Measurements from ENCODE around the gene CDON.

- no peak for TF ChIP-seq POLR2A (IDR thresholded peaks at IDR 0.05; ENCODE audit: low read length)
- TF ChIP-seq GATA1 (IDR thresholded peaks at IDR 0.05; ENCODE audit: low read depth, low read length), result no peak
Measured at GRCh38 chr11:125933030-125933813, 129.4 kb downstream of the CDON start.
